Activated T-helper 17 cell treated with anti-CD3 and anti-CD28 coated beads, Interleukin-2, amount 50 U/mL, for 72 hours (primary cell): ENCODE measurements around the gene CCDC34. TPM values are rescaled to one million over a fixed set of nuclear protein-coding genes. Genes with fewer than 3 reads are reported as not detected.
A peak's percentile ranks its signal among the peaks of the same experiment; 100 is the strongest.

Source experiments
- ATAC-seq: fragments of 150-1000 bp; cut with Tn5 transposase; replicated peaks from 2 replicates; pipeline ENCODE4 v1.10.0; 2021; ENCODE audit warnings: mild to moderate bottlenecking, moderate library complexity
- H3K27ac Mint-ChIP-seq: one replicate; pipeline ENCODE4 v1.8.0; 2022; ENCODE audit warnings: mixed read lengths
- H3K27me3 Mint-ChIP-seq: one replicate; pipeline ENCODE4 v1.8.0; 2022; ENCODE audit warnings: mixed read lengths
- H3K36me3 Mint-ChIP-seq: one replicate; pipeline ENCODE4 v1.8.0; 2022; ENCODE audit warnings: low read depth, mild to moderate bottlenecking, mixed read lengths
- H3K4me1 Mint-ChIP-seq: one replicate; pipeline ENCODE4 v1.8.0; 2022; ENCODE audit warnings: mixed read lengths
- H3K4me3 Mint-ChIP-seq: one replicate; pipeline ENCODE4 v1.8.0; 2022; ENCODE audit warnings: mild to moderate bottlenecking, mixed read lengths
- H3K9me3 Mint-ChIP-seq: one replicate; pipeline ENCODE4 v1.8.0; 2022; ENCODE audit warnings: mixed read lengths
- total RNA-seq, 2 donors: library from RNA; stranded (reverse); gene quantifications; one replicate each; pipeline ENCODE4 v1.2.3, GENCODE V29; 2022

CCDC34 gene
- total RNA-seq, 2 donors from 2014 or later, result 9.8 to 19.1 TPM

DNA sequence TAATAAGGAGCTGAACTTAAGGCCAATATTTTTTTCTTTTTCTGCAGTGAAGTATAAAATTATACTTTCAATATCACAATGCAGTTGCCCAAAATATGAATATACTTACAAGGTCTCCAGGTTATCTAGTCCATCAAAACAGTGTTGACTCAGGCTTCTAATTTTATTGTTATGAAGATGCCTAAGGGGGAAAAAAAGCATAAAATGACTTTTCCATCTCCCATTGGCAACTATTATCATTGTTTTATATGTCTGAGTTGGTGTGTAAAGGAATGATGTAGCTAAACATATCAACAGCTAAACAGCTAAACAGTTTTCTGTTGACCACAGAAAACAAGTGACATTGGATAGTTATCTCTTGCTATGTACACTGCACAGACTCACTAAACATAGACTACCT is 21.2 kb upstream of the CCDC34 start:
- H3K27ac Mint-ChIP-seq, result no peak overlapping the region
- no peaks in the 10 kb centered on the region for H3K4me1 Mint-ChIP-seq
- no peak overlapping the region for H3K4me3 Mint-ChIP-seq
- no peaks in the 10 kb centered on the region for H3K36me3 Mint-ChIP-seq
- no peaks in the 10 kb centered on the region for H3K9me3 Mint-ChIP-seq
- ATAC-seq, result no peak
- no peaks in the 10 kb centered on the region for H3K27me3 Mint-ChIP-seq

DNA sequence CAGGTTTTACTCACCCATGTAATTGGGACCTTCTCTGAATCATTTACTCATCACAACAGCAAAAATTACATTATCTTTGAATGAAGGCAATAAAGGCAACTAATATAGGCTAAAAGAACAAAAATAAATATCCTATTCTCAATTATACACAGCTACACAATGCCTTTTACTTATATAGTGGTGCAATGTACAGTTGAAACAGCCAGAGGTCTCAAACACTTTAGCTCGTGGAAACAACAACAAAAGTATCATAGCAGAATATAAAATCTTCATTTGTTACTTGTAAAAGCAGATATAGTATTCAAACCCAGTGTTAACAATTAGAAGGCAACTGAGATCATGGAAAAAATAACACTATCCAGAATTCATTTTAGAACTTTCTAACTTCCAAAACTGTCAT is 20.6 kb upstream of the CCDC34 start:
- Mint-ChIP-seq H3K4me3 (no peak overlapping the region), H3K27ac (no peak overlapping the region), H3K36me3 (no peaks in the 10 kb centered on the region), H3K27me3 (no peaks in the 10 kb centered on the region), H3K4me1 (no peaks in the 10 kb centered on the region), H3K9me3 (no peaks in the 10 kb centered on the region)
- no peak for ATAC-seq

DNA sequence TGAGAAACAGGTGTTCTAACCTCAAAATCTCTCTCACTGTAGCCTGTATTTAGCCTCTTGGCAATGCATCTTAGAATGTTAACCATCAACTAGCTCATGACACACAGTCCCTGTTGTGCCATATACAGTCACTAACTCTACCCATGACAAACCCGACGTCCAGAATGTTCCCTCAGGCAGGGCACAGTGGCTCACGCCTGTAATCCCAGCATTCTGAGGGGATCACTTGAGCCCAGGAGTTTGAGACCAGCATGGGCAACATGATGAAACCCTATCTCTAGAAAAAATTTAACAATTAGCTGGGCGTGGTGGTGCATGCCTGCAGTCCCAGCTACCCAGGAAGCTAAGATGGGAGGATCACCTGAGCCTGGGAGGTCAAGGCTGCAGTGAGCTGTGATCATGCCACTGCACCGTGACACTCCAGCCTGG is 18.2 kb upstream of the CCDC34 start:
- Mint-ChIP-seq H3K27me3 (no peaks in the 10 kb centered on the region), H3K36me3 (no peaks in the 10 kb centered on the region), H3K9me3 (no peaks in the 10 kb centered on the region), H3K27ac (no peak overlapping the region), H3K4me3 (no peak overlapping the region), H3K4me1 (no peaks in the 10 kb centered on the region)
- ATAC-seq, result no peak

DNA sequence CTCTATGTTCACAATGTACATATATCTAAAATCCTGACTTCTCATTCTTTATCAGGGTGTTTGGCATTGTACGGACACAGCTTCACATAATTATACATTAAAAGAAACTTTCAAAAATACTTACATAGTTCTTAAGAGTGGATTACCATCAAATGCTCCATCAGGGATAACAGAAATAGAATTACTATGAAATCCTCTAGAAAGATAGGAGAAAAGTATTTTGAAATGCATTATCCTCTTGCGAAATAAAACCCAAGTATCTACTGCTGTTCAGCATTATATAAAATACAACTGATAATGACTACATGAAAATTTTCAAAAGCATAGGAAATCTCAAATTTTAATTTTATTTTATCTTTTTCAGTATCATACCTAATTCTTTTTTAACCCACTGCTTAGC is 17.8 kb upstream of the CCDC34 start:
- Mint-ChIP-seq H3K27me3 (no peaks in the 10 kb centered on the region), H3K27ac (no peak overlapping the region), H3K4me1 (no peaks in the 10 kb centered on the region), H3K9me3 (no peaks in the 10 kb centered on the region), H3K36me3 (no peaks in the 10 kb centered on the region), H3K4me3 (no peak overlapping the region)
- ATAC-seq, result no peak

DNA sequence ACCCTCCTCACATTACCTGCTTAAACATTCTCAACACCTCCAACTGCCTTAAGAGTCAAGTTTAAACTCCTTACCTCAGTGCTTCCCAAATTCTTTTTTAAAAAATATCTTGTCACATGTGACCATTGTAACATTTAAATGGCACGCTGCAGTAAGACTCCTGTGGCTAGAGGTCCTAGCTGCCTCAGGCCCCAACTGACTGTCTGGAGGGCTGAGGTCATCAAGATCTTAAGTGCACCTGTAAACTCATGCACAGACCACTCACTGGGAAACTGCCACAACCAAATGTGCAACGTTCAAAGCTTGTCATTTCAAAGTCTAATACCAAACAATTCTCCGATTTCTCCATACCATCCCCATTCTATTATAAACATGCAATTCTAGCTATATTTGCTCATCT is 16.4 kb upstream of the CCDC34 start:
- no peak overlapping the region for H3K4me3 Mint-ChIP-seq
- H3K27me3 Mint-ChIP-seq, result no peaks in the 10 kb centered on the region
- H3K4me1 Mint-ChIP-seq, result no peaks in the 10 kb centered on the region
- no peak for ATAC-seq
- H3K27ac Mint-ChIP-seq, result no peak overlapping the region
- no peaks in the 10 kb centered on the region for H3K9me3 Mint-ChIP-seq
- no peaks in the 10 kb centered on the region for H3K36me3 Mint-ChIP-seq

DNA sequence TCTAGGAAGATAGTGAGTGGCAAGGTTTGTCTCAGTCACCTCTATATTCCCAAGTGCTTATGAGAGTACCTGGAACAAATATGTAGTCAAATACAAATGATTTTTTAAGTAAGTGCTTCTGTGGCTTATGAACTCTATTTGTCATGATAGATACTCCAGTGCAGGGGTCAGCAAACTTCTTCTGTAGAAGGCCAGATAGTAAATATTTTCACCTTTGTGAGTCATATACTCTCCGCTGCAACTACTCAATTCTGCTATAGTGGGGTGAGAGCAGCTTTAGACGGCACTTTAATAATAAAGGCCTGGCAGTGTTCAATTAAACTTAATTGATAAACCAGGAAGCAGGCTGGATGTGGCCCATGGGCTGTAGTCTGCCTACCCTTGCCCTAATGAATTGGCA is 12.4 kb upstream of the CCDC34 start:
- H3K27ac Mint-ChIP-seq, result no peak overlapping the region
- ATAC-seq, result no peak
- no peaks in the 10 kb centered on the region for H3K4me1 Mint-ChIP-seq

DNA sequence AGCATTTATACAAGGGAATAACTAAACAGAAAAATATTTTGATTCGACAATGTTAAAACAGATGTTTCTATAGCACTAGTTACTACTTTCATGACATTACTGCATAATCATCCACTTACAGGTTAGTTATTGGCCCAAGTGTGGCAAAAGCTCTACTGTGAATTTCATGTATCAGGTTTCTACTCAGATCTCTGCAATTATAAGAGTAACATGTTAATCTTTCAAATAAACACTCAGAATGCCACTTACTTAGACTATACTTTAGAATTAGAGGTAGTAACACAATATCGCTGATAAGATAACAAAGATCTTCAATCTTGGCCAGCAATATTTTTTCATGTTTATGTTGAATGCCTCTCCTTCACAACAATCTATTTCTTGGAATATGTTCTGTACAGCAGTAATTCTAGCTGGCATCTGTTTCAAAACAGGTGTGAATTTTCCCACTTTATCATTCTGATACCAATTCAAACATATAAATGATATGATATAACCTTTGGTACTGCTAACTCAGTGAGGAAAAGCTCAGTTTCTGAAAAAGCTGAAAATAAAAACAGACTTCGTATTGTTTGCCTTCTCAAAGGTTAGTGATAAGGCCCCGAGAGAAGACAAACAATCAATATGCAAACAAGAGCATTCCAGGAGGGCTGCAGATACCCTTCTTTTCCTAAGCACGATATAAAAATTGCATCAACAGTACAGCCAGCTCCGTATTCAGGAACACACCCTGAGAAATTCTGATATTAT is 11.0 kb upstream of the CCDC34 start:
- Mint-ChIP-seq H3K36me3 (no peaks in the 10 kb centered on the region), H3K4me3 (no peak overlapping the region), H3K4me1 (no peaks in the 10 kb centered on the region), H3K27ac (no peak overlapping the region), H3K27me3 (no peaks in the 10 kb centered on the region), H3K9me3 (no peaks in the 10 kb centered on the region)
- ATAC-seq, result no peak

More for the DNA sequence above, 12.4 kb upstream of the CCDC34 start:
- Mint-ChIP-seq H3K27me3 (no peaks in the 10 kb centered on the region), H3K4me3 (no peak overlapping the region), H3K9me3 (no peaks in the 10 kb centered on the region), H3K36me3 (no peaks in the 10 kb centered on the region)

DNA sequence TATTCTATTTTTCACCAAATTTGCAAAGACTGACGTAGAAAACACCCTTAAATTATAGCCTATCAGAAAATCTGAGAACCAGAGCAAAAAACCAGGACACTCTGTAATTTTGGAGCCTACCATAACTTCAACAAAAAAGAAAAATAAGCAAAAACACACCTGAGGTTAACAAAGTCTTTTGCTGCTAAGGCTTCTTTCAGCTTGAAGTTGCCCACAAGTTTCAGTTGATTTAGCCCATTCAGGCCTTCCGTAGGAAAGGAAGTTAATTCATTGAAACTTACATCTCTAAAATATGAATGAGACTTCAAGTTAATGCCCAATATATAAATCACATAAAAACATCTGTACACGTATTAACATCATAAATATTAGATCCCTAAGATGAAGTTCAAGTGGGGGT is 10.4 kb upstream of the CCDC34 start:
- H3K27ac Mint-ChIP-seq, result no peak overlapping the region
- H3K4me3 Mint-ChIP-seq, result no peak overlapping the region
- H3K27me3 Mint-ChIP-seq, result peaks cover 3% of the 10 kb centered on the region
- H3K36me3 Mint-ChIP-seq, result no peaks in the 10 kb centered on the region
- ATAC-seq, result no peak
- no peaks in the 10 kb centered on the region for H3K4me1 Mint-ChIP-seq
- H3K9me3 Mint-ChIP-seq, result no peaks in the 10 kb centered on the region

DNA sequence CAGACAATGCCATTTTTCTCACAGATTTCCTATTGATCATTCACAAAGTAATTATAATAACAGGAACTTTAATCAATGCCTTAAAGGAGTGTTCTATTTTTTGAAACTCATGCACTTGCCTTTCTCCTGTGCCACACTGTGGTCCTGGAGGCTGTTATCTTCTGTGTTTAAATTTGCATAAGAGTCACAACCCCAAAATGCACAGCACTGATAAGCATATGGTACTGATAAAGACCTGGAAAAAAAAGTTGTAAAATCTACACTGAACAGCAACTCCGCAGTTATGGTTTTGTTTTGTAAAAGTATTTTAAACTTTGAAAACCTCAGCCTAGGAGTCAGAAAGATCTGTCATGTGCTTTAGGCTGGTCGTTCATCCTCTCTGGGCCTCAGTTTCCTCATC is 9.1 kb upstream of the CCDC34 start:
- no peaks in the 10 kb centered on the region for H3K36me3 Mint-ChIP-seq
- H3K9me3 Mint-ChIP-seq, result no peaks in the 10 kb centered on the region
- H3K4me3 Mint-ChIP-seq, result no peak overlapping the region
- H3K4me1 Mint-ChIP-seq, result no peaks in the 10 kb centered on the region
- H3K27me3 Mint-ChIP-seq, result peaks cover 3% of the 10 kb centered on the region
- no peak for ATAC-seq
- no peak overlapping the region for H3K27ac Mint-ChIP-seq

DNA sequence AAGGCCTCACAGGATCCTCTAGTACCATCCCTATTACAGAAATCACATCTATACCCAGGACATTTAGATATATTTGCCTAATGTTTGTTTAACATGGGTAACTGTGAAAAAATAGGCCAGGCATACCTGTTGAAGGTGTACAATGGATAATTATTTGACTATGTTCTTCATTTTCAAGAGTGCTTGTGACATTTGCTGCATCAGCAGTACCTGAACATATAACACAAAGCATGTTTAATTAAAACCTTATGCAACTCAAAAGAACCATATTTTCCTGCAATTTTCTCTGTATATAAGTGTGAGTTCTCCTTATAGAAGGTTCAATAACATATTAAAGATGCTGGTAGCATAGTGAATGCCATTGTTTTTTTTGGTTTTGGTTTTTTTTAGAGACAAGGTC is 8.5 kb upstream of the CCDC34 start:
- ATAC-seq, result no peak
- H3K9me3 Mint-ChIP-seq, result no peaks in the 10 kb centered on the region
- H3K27me3 Mint-ChIP-seq, result peaks cover 3% of the 10 kb centered on the region
- no peak overlapping the region for H3K4me3 Mint-ChIP-seq
- no peaks in the 10 kb centered on the region for H3K36me3 Mint-ChIP-seq
- no peak overlapping the region for H3K27ac Mint-ChIP-seq
- no peaks in the 10 kb centered on the region for H3K4me1 Mint-ChIP-seq

DNA sequence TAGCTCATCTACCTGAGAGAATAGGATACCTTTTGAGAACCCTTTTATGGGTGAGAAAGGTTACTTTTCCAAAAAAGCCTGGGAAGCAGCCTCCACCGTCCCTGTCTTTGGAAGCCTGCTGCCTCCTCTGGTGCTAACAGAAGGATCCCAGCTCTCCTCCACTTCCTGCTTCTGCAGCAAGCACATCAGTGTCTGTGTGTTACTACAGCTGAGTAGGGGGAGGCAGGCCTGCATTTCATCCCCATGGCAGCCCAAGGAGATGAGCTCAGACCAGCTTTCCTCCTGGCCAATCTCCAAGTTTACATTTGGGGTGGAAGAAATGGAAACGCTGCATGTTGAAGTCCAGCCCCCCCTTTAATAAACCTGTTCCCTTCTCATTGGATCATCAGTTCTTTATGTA is 7.4 kb upstream of the CCDC34 start:
- ATAC-seq, result no peak
- H3K4me1 Mint-ChIP-seq, result no peaks in the 10 kb centered on the region
- H3K27me3 Mint-ChIP-seq, result peaks cover 3% of the 10 kb centered on the region
- H3K4me3 Mint-ChIP-seq, result no peak overlapping the region
- no peaks in the 10 kb centered on the region for H3K9me3 Mint-ChIP-seq
- H3K36me3 Mint-ChIP-seq, result no peaks in the 10 kb centered on the region
- H3K27ac Mint-ChIP-seq, result no peak overlapping the region

DNA sequence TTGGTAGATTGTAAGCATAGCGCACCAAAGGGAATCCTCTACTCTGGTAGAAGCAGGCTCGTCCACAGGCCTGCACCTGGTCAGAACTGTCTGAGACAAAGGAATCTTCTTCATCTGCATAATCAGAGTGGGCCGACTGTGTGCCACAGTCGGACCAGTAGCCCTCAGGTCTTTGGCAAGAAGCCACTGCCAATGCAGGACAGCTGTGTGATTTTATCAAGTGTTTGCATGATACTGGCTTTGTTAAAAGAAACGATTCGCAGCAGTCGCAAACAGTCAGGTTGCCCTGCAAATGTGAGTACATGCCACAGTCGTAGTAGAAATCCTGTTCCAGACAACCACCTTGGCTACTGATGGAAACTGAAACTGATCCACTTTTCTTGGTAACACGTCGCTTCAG is 4.9 kb upstream of the CCDC34 start:
- no peaks in the 10 kb centered on the region for H3K36me3 Mint-ChIP-seq
- H3K27ac Mint-ChIP-seq, result no peak overlapping the region
- H3K9me3 Mint-ChIP-seq, result no peaks in the 10 kb centered on the region
- H3K27me3 Mint-ChIP-seq, result peaks cover 3% of the 10 kb centered on the region
- H3K4me3 Mint-ChIP-seq, result no peak overlapping the region
- no peak for ATAC-seq
- peaks cover 5% of the 10 kb centered on the region for H3K4me1 Mint-ChIP-seq

DNA sequence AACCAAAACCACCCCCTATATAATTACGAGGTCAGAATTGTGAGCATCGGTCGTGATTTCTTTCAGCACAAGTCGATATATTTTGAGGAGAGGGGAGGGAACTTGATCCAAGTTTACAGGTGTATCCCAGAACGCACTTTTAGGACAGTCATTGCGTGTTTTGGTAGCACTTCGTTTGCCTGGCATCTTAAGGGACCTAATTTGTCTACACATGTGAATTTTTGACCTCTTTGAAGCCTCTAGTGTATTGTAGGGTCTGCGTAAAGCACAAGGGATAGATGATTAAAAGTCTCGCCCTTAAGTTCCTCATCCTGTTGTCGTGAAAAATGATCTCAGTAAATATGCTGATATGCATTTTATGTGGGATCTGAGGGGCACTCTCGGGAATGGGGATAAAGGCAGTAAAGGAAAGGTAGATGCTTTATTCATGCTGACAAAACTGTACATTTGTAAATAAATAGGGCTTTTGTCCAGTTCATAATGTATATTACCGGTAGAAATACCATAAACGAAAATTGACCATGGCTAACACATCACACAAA is 632 bp upstream of the CCDC34 start:
- no peak for ATAC-seq
- H3K27me3 Mint-ChIP-seq, result no peaks in the 10 kb centered on the region
- H3K27ac Mint-ChIP-seq, result peak overlapping the region; percentile 95
- no peaks in the 10 kb centered on the region for H3K36me3 Mint-ChIP-seq
- peak overlapping the region; percentile 95 for H3K4me3 Mint-ChIP-seq
- H3K4me1 Mint-ChIP-seq, result peaks cover 10% of the 10 kb centered on the region
- H3K9me3 Mint-ChIP-seq, result no peaks in the 10 kb centered on the region

DNA sequence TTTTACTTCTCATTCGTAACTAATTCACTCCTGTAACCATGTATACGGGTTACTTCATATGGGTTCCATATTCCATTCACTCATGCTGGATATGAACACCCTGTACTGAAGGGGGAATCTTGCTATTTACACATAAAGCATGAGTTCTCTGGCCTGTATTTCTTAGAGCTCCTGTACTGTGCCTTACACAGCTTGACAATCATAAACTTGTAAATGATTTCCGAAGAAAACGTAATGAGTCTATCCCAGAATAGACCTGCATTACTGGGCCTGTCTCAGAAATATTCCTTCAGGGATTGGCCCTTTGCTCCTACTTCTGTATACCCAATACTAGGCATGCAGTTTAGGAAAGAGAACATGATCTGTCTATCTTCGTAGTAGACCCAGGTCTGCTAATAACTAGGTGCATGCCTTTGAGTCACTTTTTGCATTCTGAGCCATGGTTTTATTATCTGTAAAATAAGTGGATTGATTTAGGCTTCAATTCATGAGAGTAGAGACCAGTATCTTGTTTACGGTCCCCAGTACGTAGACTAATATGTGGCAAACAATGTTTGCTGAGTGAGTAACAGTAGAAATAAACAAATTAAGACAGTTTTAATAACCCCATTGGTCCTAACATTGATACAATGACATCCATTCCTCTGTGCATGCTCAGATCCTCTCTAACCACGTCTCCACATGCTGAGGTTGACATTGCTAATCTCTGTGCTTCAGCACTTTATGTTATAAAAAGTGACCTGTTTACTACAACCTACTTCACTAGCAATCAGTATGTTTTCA is 1.2 kb downstream of the CCDC34 start:
- Mint-ChIP-seq H3K4me1 (peaks cover 10% of the 10 kb centered on the region), H3K9me3 (no peaks in the 10 kb centered on the region), H3K27me3 (no peaks in the 10 kb centered on the region), H3K27ac (peak overlapping the region; percentile 95), H3K4me3 (peak overlapping the region; percentile 95), H3K36me3 (no peaks in the 10 kb centered on the region)
- no peak for ATAC-seq

DNA sequence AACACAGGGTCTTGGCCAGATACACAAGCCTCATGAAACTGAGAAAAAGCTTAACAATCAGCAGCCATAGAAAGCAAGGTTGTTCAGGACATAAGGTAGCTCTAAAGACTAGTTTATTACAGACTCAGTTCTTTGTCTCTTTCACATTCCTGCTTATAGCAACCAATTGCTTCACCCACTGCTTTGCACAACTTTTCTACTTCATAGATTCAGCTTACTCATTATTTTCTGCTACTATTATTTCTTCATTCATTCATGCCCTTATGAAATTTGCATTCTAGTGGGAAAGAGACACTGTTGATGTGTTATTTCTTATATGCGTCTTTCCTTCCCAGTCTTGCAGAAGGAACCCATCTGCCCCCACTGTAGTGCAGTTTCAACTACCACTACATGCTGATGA is 4.7 kb downstream of the CCDC34 start:
- Mint-ChIP-seq H3K27me3 (no peaks in the 10 kb centered on the region), H3K4me3 (no peak overlapping the region), H3K9me3 (no peaks in the 10 kb centered on the region), H3K4me1 (peaks cover 7% of the 10 kb centered on the region), H3K27ac (no peak overlapping the region), H3K36me3 (no peaks in the 10 kb centered on the region)
- no peak for ATAC-seq
